Left lung (tissue), 10 donors: Measurements from ENCODE around the gene ESRP2. TPM values are rescaled to one million over a fixed set of nuclear protein-coding genes. Genes with fewer than 3 reads are reported as not detected.

Experiments
- ATAC-seq: fragments of 200-7000 bp; cut with Tn5 transposase; one replicate; pipeline ENCODE4 v1.9.1; 2020; ENCODE audit warnings: moderate library complexity
- DNase-seq, 4 donors: peaks; one replicate each; pipeline ENCODE4 v3.0.0-alpha.2; 2013 to 2020
- H3K27ac ChIP-seq, 2 donors: fragments of 200-600 bp; sonication (generic) in 1 of 2; one replicate each; pipeline versions ENCODE4 v1.5.0 to v1.8.0; 2020 to 2021
- H3K27me3 ChIP-seq, 2 donors: fragments of 200-600 bp; sonication (generic) in 1 of 2; one replicate each; pipeline versions ENCODE4 v1.5.0 to v1.8.0; 2020 to 2021
- H3K36me3 ChIP-seq, 2 donors: fragments of 200-600 bp; sonication (generic) in 1 of 2; one replicate each; pipeline versions ENCODE4 v1.5.0 to v1.8.0; 2020 to 2021
- H3K4me1 ChIP-seq, 2 donors: fragments of 200-600 bp; one replicate each; pipeline ENCODE4 v1.8.0; 2021
- H3K4me3 ChIP-seq, 2 donors: fragments of 200-600 bp; sonication (generic) in 1 of 2; one replicate each; pipeline versions ENCODE4 v1.5.0 to v1.8.0; 2020 to 2021; ENCODE audit warnings: mild to moderate bottlenecking in 1 of 2
- H3K9me3 ChIP-seq, 2 donors: fragments of 200-600 bp; sonication (generic) in 1 of 2; one replicate each; pipeline versions ENCODE4 v1.5.0 to v1.8.0; 2020 to 2021
- intact Hi-C, 2 donors: fragments of 100-400 bp; cut with DNase I; formaldehyde crosslinking; loops; one replicate each; pipeline versions ENCODE4 v1.11.2 to v1.14.2; 2022
- polyA plus RNA-seq, 6 donors: library from polyadenylated mRNA; unstranded; fragments of 120-200 nt; gene quantifications; one replicate each; pipeline ENCODE4 v1.2.1, GENCODE V29; 2013; ENCODE audit not compliant: insufficient read length in 6 of 6
- total RNA-seq, 2 donors: library from RNA; stranded (reverse); fragmentation: NEBNext Ultra II Directional; extraction: Animal tissue kit (Norgen Biotek cat#: 25700); gene quantifications; one replicate each; pipeline ENCODE4 v1.2.1, GENCODE V29; 2021
- TF ChIP-seq, protein P1 (sequence below), 2 donors: fragments of 200-600 bp; sonication (generic) in 1 of 2; IDR thresholded peaks; one replicate each; pipeline versions ENCODE4 v1.5.0 to v1.8.0; 2021; ENCODE audit warnings: antibody characterized with exemption in 2 of 2
- donor health status: DM: no; HTN: yes; CAD: no.
- donor health status: DM: no; HTN: no; CAD: no.

ESRP2 gene
- total and polyA plus RNA-seq, 8 donors, result 45.7 to 62.6 (median 54.2) TPM

DNA sequence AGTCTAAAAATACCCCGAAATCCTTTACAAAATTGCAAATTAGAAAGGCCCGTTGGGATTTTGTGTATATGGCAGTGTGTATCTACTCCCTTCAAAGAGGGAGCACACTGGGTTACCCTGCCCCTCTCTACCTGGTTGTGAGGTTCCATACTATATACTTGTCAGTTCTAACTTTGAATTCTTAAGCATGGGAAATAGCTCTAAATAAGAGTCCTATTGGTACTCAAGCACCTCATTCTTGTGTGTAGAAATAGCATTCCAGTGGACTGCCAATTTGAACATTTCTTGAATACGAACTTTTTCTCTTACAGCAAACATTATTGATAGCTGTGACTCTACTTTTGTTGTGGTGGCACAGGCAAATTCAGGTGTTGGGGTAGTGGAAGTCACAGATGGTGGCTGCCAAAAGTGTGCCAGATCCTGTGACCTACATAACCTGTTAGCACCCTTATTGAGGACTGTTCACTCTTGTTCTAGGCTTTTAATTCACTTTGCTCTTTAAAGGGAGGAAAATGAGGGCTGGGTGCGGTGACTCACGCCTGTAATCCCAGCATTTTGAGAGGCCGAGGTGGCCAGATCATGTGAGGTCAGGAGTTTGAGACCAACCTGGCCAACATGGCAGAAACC is 16.1 kb downstream of the ESRP2 start:
- DNase-seq (no peak), ATAC-seq (peak; percentile 72)
- Histone ChIP-seq H3K4me1 (peaks cover 0 to 5% of the 10 kb centered on the region in 2 donors), H3K27ac (peak overlapping the region; percentile 23 to 54), H3K4me3 (no peak overlapping the region), H3K36me3 (peaks cover 0 to 15% of the 10 kb centered on the region in 2 donors), H3K9me3 (no peaks in the 10 kb centered on the region), H3K27me3 (no peaks in the 10 kb centered on the region)
- TF ChIP-seq, protein P1, sequence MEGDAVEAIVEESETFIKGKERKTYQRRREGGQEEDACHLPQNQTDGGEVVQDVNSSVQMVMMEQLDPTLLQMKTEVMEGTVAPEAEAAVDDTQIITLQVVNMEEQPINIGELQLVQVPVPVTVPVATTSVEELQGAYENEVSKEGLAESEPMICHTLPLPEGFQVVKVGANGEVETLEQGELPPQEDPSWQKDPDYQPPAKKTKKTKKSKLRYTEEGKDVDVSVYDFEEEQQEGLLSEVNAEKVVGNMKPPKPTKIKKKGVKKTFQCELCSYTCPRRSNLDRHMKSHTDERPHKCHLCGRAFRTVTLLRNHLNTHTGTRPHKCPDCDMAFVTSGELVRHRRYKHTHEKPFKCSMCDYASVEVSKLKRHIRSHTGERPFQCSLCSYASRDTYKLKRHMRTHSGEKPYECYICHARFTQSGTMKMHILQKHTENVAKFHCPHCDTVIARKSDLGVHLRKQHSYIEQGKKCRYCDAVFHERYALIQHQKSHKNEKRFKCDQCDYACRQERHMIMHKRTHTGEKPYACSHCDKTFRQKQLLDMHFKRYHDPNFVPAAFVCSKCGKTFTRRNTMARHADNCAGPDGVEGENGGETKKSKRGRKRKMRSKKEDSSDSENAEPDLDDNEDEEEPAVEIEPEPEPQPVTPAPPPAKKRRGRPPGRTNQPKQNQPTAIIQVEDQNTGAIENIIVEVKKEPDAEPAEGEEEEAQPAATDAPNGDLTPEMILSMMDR (IDR thresholded peaks at IDR 0.05), result no peak
- intact Hi-C loops, result loop anchor here in 1 of 2 donors (10.0 kb wide), 1 partner anchor 125 kb away; no protein-coding TSS in a partner anchor

DNA sequence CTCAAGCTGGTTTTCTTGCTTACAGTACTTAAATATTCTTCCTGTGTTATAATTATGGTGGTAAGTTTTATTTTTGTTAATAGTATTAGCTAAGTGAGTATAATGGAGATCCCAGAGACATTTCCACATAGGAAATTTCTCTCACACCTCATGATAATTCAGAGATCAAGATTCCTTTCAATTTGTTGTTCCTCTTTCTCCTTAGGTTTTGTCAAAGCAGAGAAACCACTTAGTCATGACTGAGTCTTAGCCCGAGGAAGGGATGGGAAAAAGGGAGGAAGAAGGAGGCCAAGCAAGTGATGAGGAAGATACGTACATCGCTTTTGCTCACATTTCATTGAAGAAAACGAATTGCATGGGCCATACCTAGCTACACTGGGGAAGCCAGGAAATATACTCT is 18.4 kb downstream of the ESRP2 start:
- TF ChIP-seq, protein P1 (IDR thresholded peaks at IDR 0.05), result no peak
- H3K4me3 ChIP-seq, result no peak overlapping the region
- peaks cover 0 to 5% of the 10 kb centered on the region in 2 donors for H3K4me1 ChIP-seq
- no peaks in the 10 kb centered on the region for H3K9me3 ChIP-seq
- intact Hi-C loops, result no loop called here
- peak overlapping the region in 1 of 2 donors; percentile 23 for H3K27ac ChIP-seq
- H3K27me3 ChIP-seq, result no peaks in the 10 kb centered on the region
- DNase-seq, result no peak
- ATAC-seq, result no peak
- peaks cover 0 to 15% of the 10 kb centered on the region in 2 donors for H3K36me3 ChIP-seq

DNA sequence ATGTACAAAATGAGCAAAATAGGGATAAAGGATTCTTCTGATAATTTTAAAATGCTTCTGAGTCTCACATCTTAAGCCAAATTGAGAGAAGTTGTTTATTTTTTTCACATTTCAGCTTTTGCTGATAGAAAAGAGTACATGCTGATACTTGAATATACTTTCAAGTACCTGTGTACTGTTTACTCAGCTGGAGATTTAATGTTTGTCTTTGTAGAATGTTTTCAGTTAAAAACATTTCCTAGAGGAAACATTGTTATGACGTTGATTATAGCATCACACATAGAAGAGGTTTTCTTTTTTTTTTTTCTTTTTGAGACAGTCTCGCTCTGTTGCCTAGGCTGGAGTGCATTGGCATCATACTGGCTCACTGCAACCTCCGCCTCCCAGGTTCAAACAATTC is 19.7 kb downstream of the ESRP2 start:
- no peak for DNase-seq
- Histone ChIP-seq H3K27me3 (no peaks in the 10 kb centered on the region), H3K27ac (peak overlapping the region in 1 of 2 donors; percentile 13), H3K4me3 (no peak overlapping the region), H3K9me3 (no peaks in the 10 kb centered on the region), H3K4me1 (peaks cover 0 to 5% of the 10 kb centered on the region in 2 donors), H3K36me3 (peaks cover 0 to 12% of the 10 kb centered on the region in 2 donors)
- no peak for ATAC-seq
- intact Hi-C loops, result no loop called here
- TF ChIP-seq, protein P1 (IDR thresholded peaks at IDR 0.05), result no peak

DNA sequence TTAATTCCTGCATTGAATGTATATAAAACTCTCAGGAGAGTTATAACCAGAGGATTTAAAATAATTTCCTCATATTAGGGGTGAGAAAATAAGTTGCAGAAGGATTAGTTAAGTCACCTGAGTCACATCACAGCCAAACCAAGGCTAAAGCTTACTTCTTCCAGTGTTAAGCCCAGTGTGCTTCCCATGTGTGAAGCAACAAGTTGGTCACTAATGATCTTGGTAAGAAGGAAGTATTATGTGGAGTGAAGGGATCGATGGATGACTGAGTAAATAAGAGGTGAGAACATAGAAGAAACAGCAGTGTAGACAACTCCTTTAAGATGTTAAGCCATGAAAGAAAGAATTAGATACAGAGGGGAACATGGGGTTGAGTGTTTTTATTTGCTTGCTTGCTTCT is 20.6 kb downstream of the ESRP2 start:
- Histone ChIP-seq H3K36me3 (peaks cover 0 to 9% of the 10 kb centered on the region in 2 donors), H3K27ac (no peak overlapping the region), H3K4me1 (peaks cover 0 to 5% of the 10 kb centered on the region in 2 donors), H3K9me3 (no peaks in the 10 kb centered on the region), H3K27me3 (no peaks in the 10 kb centered on the region), H3K4me3 (no peak overlapping the region)
- DNase-seq (no peak), ATAC-seq (no peak)
- intact Hi-C loops, result no loop called here
- TF ChIP-seq, protein P1 (IDR thresholded peaks at IDR 0.05), result no peak

DNA sequence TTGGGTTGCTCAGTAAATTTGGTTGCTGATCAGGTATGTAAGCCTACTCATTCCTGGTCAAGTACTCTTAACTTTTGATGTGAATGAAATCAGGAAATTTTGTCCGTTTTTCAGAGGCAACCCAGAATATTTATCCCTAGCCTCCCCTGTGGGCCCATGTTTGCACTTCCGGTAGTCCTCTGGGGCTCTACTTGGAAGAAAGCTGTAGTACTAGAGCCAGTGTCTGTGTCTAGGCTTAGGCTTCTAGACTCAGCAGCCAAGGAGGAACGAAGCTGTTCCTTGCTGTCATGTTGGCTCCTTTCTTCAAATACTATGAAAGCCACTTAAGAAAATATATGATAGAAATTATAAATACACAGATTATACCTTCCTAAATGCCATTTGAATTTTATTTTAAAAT is 21.2 kb downstream of the ESRP2 start:
- peaks cover 0 to 9% of the 10 kb centered on the region in 2 donors for H3K36me3 ChIP-seq
- H3K27me3 ChIP-seq, result no peaks in the 10 kb centered on the region
- TF ChIP-seq, protein P1 (IDR thresholded peaks at IDR 0.05), result no peak
- DNase-seq, result no peak
- peak; percentile 25 for ATAC-seq
- no peaks in the 10 kb centered on the region for H3K9me3 ChIP-seq
- H3K27ac ChIP-seq, result no peak overlapping the region
- peaks cover 0 to 5% of the 10 kb centered on the region in 2 donors for H3K4me1 ChIP-seq
- no peak overlapping the region for H3K4me3 ChIP-seq
- intact Hi-C loops, result no loop called here
